Bronchial epithelial cell (primary cell): ENCODE results near the gene SH2D1B. TPM values are rescaled to one million over a fixed set of nuclear protein-coding genes. Genes with fewer than 3 reads are reported as not detected.
"Not testable (repeated sequence)": the region's sequence is repeated elsewhere in the genome, so short reads cannot be mapped to it uniquely, and the experiment has no call there.

Experiments used
- DNase-seq: peaks from one replicate; pipeline ENCODE4 v3.0.0-alpha.2; 2010; ENCODE audit warnings: low read depth
- FAIRE-seq: peaks from 2 replicates; lab custom pipeline; 2011; peaks lifted over from hg19 to GRCh38; lab: Jason Lieb, UNC
- H3K27me3 ChIP-seq: 2 replicates; pipeline ENCODE4 v1.5.1; 2011; ENCODE audit warnings: low read length; ENCODE audit not compliant: control insufficient read depth, insufficient read depth
- H3K36me3 ChIP-seq: 2 replicates; pipeline ENCODE4 v1.5.1; 2011; ENCODE audit warnings: low read length; ENCODE audit not compliant: control insufficient read depth, insufficient read depth
- H3K4me3 ChIP-seq: 2 replicates; pipeline ENCODE4 v1.5.1; 2011; ENCODE audit warnings: mild to moderate bottlenecking, low read depth, low read length, control low read depth
- total RNA-seq: library from RNA; depleted of rRNA; stranded (reverse); fragments of >200 nt; gene quantifications from 2 replicates; pipeline ENCODE4 v1.2.1, GENCODE V29; 2014
- TF ChIP-seq, protein P1 (sequence below): IDR thresholded peaks from 2 replicates; pipeline ENCODE4 v1.5.1; 2011; ENCODE audit warnings: mild to moderate bottlenecking, moderate library complexity, low read length, control low read depth, inconsistent platforms; ENCODE audit not compliant: insufficient read depth, severe bottlenecking

SH2D1B gene
- total RNA-seq, 1 donor from 2014 or later: not detected

DNA sequence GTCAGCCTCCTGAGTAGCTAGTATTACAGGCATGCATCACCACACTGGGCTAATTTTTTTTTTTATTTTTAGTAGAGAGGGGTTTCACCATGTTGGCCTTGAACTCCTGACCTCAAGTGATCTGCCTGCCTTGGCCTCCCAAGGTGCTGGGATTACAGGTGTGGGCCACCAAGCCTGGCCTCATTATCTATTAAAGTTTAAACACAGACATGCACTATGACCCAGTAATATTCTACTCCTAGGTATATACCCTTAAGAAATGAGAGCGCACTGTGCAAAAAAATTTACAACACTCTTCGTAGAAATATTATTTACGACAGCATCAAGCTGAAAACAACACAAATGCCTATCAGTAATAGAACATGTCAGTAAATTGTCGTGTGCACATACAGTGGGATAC is 18.6 kb upstream of the SH2D1B start:
- TF ChIP-seq, protein P1, sequence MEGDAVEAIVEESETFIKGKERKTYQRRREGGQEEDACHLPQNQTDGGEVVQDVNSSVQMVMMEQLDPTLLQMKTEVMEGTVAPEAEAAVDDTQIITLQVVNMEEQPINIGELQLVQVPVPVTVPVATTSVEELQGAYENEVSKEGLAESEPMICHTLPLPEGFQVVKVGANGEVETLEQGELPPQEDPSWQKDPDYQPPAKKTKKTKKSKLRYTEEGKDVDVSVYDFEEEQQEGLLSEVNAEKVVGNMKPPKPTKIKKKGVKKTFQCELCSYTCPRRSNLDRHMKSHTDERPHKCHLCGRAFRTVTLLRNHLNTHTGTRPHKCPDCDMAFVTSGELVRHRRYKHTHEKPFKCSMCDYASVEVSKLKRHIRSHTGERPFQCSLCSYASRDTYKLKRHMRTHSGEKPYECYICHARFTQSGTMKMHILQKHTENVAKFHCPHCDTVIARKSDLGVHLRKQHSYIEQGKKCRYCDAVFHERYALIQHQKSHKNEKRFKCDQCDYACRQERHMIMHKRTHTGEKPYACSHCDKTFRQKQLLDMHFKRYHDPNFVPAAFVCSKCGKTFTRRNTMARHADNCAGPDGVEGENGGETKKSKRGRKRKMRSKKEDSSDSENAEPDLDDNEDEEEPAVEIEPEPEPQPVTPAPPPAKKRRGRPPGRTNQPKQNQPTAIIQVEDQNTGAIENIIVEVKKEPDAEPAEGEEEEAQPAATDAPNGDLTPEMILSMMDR: no peak
- no peaks in the 10 kb centered on the region for H3K36me3 ChIP-seq
- FAIRE-seq: no peak
- H3K27me3 ChIP-seq: no peaks in the 10 kb centered on the region
- DNase-seq: no peak
- no peak overlapping the region for H3K4me3 ChIP-seq

DNA sequence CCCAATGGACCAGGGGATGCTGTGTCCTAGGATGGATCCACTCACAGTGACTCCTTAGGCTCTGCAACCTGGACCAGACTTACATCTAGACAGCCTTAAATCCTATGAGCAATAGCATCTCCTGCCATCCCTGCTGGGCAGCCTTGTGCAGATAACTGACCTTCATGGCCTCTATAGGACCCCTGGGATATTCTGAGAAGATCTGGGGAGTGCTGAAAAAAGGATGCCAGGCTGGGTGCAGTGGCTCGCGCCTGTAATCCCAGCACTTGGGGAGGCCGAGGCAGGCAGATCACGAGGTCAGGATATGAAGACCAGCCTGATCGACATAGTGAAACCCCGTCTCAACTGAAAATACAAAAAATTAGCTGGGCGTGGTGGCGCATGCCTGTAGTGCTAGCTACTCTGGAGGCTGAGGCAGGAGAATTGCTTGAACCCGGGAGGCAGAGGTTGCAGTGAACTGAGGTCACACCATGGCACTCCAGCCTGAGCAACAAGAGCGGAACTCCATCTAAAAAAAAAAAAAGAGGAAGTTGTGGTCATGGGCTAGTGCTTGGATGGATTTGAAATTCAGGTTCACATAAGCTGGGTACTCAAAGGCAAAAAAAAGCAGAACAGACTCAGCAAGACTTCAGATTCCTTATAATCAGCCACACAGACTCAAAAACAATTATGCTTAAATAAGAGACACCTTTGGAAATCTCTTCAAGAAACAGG is 10.9 kb upstream of the SH2D1B start:
- TF ChIP-seq, protein P1: no peak
- H3K27me3 ChIP-seq: no peaks in the 10 kb centered on the region
- no peaks in the 10 kb centered on the region for H3K36me3 ChIP-seq
- FAIRE-seq (no peak), DNase-seq (no peak)
- no peak overlapping the region for H3K4me3 ChIP-seq

DNA sequence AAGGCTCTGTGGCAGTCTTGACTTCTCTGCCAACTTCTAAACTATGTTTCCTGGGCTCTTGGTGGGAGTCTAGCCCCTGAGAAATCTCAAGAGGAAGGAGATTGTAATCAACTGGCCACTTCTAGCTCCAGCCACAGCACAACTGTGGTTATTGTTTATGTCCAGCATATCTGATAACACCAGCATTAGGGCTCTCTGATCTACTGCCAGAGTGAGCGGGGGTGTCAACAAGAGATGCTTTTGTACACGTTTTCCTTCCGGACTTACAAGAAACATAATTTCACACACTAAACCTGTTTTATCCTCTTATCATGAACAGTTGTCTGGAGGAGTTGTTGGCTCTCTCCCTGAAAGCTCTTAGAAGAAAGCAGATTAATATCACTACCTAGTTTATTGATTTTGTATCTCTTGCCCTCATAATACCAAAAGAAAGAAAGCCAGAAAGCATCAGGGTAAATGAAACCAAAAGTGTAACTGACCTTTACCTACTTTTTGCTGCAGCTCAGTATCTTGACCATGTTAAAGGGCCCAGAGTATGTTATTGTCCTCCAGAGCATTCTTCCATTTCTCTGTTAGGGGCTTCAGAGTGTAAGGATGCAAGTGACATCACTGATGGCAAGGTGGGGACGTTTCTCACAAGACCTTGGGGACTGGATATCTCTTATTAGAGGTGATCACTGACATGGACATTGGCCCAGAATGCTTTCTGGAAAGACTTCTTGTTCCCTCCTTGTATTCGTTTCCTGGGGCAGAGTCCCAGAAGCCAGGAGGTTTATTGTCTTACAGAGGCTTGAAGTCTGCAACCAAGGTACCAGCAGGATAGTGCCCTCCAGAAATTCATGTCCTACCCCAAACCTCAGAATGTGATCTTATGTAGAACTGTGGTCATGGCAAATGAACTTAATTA is 9.6 kb upstream of the SH2D1B start:
- Histone ChIP-seq H3K36me3 (no peaks in the 10 kb centered on the region), H3K27me3 (no peaks in the 10 kb centered on the region), H3K4me3 (no peak overlapping the region)
- DNase-seq: no peak
- TF ChIP-seq, protein P1: no peak
- FAIRE-seq: no peak

DNA sequence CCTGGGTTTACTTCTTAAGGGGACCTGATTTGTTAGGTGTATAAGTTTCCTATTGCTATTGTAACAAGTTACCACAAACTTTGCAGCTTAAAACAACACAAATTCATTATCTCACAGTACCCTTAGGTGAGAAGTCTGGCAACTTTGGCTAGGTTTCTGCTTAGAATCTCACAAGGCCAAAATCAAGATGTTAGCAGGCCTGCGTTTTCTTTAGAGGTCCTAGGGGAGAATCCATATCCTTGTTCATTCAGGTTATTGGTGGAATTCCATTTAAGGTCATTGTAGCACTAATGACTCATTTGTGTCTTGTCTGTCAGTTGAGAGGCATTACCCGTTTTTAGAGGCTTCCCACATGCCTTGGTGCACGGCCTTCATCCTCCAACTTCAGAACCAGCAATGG is 8.2 kb upstream of the SH2D1B start:
- Histone ChIP-seq H3K27me3 (no peaks in the 10 kb centered on the region), H3K4me3 (no peak overlapping the region), H3K36me3 (no peaks in the 10 kb centered on the region)
- TF ChIP-seq, protein P1: no peak
- DNase-seq: no peak
- no peak for FAIRE-seq

DNA sequence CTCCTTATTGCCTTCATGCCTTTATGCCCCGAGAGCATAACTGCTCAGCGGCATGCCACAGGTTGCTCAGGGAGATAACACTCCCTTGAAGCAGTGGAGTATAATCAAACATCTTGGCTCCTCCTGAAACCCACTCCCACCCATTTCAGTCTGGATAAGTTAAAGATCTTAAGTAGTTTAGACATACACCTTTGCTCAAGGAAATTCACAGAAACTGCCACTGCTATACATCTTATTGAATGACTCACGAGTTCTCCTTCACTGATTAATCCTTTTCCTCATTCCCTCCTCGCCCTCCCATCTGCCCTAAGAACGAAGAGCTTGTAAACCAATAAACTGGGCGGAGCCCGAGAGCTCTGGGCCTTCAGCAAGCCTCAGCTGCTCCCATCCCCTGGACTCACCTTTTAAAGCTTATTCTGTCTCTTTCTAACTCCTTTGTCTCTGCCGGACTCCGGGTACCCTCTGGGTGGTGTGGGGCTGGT is 7.6 kb upstream of the SH2D1B start:
- DNase-seq: peak; percentile 68

DNA sequence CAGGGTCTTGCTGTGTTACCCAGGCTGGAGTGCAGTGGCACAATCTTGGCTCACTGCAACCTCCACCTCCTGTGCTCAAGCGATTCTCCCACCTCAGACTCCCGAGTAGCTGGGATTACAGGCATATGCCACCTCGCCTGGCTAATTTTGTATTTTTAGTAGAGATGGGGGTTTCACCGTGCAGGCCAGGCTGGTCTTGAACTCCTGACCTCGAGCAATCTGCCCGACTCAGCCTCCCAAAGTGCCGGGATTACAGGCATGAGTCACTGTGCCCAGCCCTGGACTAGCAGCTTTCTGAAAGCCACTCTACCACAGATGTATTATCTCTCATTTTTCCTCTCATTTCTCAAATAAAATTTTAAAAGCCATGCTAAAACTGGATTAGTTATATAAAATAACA is 6.6 kb upstream of the SH2D1B start:
- not testable (repeated sequence) for FAIRE-seq, H3K4me3 ChIP-seq, H3K27me3 ChIP-seq, DNase-seq, H3K36me3 ChIP-seq

More for the DNA sequence above, 7.6 kb upstream of the SH2D1B start:
- not testable (repeated sequence) for H3K27me3 ChIP-seq, H3K4me3 ChIP-seq, FAIRE-seq, H3K36me3 ChIP-seq
